Renal cortical epithelial cell (primary cell): ENCODE results near the gene KTI12. TPM values are rescaled to one million over a fixed set of nuclear protein-coding genes. Genes with fewer than 3 reads are reported as not detected.
A peak's percentile ranks its signal among the peaks of the same experiment; 100 is the strongest.
"Not testable (repeated sequence)": the region's sequence is repeated elsewhere in the genome, so short reads cannot be mapped to it uniquely, and the experiment has no call there.

ENCODE experiments used
- DNase-seq: peaks from one replicate; pipeline ENCODE4 v3.0.0-alpha.2; 2011; ENCODE audit warnings: low read depth
- total RNA-seq: library from RNA; depleted of rRNA; stranded (reverse); fragments of >200 nt; gene quantifications from 2 replicates; pipeline ENCODE4 v1.2.3, GENCODE V29; 2014

KTI12 gene
- total RNA-seq, 1 donor from 2014 or later, result 15.4 TPM

DNA sequence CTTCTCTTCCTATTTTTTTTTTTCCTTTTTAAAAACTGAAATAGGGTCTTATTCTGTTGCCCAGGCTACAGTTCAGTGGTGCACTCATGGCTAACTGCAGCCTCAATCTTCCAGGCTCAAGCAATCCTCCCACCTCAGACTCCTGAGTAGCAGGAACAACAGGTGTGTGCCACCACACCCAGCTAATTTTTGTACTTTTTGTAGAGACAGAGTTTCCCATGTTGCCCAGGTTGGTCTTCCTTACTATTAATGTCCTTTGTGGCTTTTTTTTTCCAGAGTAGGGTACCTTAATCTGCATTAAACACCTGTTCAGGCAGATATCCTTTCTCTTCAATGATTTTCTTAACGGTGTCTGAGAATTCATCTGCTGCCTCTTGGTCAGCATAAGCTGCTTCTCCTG, 4.3 kb upstream of the KTI12 start:
- DNase-seq, result no peak

DNA sequence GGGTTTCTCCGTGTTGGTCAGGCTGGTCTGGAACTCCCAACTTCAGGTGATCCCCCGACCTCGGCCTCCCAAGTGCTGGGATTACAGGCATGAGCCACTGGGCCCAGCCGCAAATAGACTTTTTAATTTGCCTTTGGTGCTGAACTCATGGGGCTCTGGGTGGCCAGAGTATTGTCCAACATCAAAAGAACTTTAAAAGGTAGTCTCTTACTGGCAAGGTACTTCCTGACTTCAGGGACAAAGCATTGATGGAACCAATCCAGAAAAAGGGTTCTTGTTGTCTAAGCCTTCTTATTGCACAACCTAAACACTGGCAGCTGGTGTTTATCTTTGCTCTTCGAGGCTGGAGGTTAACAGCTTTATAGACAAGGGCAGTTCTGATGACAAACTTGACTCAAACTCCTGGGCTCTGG, 3.8 kb upstream of the KTI12 start:
- peak; percentile 61 for DNase-seq

DNA sequence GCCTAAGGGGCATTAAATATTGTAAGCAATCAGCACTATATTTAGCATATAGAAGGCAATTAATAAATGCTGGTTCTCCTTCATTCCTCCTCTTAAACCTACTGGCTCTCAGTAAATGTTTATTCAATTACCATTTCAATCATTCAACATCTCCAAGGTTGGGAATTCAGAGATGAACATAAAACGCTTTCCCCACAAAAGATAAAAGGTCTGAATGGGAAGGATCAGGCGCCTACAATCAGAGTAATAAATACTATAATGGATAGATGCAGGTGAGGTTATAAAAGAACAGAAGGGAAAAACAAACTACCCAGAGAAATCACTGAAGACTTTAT, 407 bp upstream of the KTI12 start:
- DNase-seq, result no peak

DNA sequence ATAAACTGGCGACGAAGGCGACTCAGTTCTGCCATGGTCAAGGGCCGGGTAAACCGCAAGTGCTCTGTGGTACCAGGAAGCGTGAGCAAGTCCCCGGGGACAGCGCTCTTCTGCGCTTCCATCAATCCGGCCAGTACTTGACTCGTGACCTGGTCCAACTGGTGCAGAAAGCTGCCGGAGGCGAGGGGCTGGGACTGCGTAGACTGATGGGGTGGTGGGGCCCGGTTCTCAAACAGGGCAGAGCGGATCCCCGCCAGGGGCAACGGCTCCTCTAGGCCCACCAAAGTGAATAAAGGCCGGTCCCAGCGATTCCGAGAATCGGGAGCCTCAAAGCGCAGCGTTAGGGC, 852 bp downstream of the KTI12 start:
- DNase-seq, result peak; percentile 32

DNA sequence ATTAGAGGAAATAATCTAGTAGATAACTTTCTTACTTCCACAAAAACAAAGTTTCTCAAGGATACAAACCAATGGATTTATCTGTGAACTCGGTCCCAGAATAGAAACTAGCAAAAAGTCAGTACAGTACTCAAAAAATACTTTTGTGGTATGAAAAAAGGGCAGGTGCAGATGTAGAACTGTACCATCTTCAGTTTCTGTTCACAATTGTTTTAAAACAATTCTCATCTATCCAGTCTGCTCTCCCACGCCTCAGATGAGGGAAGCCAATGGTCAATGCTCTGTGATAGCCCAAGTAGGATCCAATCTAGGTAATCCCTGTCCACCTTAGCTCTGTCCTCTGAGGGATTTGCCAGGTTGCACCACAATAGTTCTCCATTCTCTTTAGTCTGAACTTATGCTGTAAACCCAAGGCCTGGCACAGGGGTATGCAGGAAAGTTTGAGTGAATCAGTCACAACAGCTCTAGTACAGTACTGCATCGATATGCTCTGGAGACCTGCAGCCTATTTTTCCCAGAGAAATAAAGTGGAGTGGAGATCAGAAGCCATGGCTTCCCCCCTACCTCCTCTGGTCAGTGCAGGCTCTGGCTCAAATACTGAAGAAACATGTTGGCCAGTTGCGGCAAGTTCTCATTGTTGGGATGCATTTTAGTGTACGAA, 1.4 kb downstream of the KTI12 start:
- no peak for DNase-seq

DNA sequence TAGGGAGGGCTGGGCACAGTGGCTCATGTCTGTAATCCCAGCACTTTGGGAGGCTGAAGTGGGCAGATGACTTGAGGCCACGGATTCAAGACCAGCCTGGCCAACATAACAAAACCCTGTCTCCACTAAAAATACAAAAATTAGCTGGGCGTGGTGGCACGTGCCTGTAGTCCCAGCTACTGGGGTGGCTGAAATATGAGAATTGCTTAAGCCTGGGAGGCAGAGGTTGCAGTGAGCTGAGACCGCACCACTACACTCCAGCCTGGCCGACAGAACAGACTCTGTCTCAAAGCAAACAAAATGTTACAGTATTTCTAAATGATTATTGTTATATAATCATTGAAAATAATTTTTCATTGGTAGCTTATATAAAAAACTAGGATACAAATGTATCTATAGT, 4.8 kb downstream of the KTI12 start:
- not testable (repeated sequence) for DNase-seq

DNA sequence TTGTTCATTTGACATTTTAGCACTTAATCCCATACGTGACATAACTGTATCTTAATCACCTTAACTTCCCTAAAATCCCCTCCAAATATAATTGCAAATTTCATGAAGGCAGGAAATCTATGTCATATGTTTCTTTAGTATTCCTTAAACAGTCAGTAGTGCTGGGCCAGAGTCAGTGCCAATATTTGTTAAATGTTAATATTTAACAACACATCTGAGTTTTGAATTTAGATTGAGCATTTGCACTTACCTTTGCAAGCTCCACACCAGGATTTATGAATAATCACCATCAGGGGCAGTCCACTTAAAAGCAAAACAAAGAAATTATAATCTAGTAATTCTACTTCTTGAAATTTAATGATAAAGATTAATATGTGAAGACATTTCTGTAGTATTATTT, 5.3 kb downstream of the KTI12 start:
- DNase-seq, result peak; percentile 6

DNA sequence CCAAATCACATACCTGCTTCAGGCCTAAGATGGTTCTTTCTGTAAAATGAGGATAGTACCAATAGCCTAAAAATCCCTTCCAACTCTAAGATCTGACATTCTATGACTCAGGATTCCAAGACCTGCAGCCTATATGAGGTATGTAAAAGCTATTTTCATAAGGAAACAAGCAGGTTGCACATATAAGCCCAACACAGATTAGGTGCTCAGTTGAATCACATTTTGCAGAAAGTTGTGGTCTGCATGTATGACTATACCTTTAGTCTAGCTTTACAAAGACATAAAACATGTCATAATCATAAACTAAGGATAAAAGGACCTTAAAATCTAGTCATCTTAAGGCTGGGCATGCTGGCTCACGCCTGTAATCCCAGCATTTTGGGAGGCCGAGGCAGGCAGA, 7.3 kb downstream of the KTI12 start:
- no peak for DNase-seq

DNA sequence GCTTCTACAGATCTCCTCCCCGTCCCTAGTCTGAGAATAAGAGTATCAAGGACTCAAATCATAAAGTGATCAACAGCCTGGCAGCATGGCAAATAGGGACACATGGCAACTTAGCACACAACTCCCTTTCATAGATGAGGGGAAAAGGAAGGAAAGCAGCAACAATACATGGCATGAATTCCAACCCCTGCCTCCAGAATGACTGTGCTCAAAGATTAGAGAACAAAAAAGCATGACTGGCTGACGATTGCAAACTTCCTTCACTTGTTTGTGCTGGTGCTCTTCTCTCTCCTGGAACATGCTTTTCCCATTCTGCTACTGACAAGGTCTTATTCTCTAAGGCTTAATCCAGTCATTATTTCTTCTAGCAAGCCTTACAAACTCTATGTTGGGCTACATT, 11.5 kb downstream of the KTI12 start:
- DNase-seq, result no peak

DNA sequence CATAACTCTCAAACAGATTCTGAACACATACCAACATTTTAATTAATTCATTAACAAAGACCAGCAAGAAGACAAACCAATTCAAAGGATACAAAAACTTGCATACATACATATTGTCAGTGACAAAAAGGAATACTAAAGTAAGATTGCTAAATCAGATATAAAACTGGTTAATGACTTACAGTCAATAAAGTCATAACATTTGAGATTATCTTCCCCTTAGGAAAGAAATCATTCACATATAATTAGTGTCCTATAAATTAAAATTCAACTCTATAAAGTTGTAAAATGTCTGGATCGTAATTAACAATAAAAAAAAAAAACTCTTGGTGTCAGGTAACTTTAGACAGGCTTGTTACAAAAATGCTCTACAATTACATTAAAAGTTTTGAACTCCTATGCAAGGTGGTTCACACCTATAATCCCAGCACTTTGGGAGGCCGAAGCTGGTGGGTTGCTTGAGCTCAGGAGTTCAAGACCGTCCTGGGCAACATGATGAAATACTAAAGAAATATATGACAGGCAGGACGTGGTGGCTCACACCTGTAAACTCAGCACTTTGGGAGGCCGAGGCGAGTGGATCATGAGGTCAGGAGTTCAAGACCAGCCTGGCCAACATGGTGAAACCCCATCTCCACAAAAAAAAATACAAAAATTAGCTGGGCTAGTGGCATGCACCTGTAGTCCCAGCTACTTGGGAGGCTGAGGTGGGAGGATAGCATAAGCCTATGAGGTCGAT, 25.4 kb downstream of the KTI12 start:
- DNase-seq, result no peak

DNA sequence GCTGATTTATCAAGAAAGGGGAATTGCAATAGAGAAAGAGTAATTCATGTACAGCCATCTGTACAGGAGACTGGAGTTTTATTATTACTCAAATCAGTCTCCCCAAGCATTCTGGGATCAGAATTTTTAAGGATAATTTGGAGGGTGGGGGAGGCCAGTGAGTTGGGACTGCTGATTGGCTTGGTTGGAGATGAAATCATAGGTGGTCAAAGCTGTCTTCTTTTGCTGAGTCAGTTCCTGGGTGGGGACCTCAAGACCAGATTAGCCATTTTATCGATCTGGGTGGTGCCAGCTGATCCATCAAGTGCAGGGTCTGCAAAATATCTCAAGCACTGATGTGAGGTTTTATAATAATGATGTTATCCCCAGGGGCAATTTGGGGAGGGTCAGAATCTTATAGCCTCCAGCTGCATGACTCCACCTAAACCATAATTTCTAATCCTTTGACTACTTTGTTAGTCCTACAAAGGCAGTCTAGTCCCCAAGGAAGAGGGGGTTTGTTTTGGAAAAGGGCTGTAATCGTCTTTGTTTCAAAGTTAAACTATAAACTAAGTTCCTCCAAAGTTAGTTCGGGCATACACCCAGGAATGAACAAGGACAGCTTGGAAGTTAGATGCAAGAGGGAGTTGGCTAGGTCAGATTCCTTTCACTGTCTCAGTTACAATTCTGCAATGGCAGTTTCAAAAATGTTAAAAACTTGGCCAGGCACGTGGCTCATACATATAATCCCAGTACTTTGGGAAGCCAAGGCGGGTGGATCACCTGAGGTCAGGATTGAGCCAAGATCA, 26.2 kb downstream of the KTI12 start:
- peak; percentile 29 for DNase-seq

DNA sequence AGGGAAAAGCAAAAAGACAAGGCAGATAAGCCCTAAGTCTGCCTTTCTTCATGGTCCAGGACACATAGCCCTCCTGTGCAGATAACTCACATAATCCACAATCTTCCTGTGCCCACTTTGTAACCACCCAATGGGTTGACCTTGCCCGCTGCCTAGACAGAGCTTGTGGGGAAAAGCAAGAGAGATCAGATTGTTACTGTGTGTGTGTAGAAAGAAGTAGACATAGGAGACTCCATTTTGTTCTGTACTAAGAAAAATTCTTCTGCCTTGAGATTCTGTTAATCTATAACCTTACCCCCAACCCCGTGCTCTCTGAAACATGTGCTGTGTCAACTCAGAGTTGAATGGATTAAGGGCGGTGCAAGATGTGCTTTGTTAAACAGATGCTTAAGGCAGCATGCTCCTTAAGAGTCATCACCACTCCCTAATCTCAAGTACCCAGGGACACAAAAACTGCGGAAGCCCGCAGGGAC, 27.5 kb downstream of the KTI12 start:
- DNase-seq, result peak; percentile 76

DNA sequence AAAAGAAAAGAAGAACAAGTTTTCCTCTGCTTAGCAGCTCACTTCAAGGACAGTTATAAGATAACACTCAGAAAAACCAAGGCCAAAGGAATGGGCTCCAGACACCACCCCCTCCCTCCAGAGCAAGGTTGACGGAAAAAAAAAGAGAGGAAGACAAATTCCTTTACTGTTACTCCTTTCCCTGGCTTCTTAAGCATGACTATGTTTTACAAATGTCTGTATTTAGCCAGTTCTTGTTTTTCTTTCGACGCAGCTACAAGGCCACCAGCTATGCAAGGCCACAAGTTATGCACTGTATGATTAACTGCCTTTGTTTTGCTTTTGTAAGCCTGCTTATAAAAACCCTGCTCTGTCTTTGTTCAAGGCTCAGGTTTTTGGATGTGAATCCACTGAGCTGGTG, 28.1 kb downstream of the KTI12 start:
- peak; percentile 90 for DNase-seq

DNA sequence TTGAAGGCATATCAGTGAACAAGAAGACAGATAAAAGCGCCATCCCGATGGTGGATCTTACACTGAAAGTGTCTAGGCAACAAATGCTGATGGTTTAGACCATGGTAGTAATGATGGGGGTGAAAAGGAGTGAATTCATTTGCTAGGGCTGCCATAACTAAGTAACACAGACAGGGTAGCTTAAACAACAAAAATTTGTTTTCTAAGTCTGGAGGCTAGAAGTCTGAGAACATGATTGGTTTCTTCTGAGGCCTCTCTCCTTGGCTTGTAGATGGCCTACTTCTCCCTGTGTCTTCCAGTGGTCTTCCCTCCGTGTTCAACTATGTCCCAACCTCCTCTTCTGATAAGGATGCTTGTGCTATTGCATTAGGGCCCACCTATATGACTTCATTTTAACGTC, 29.7 kb downstream of the KTI12 start:
- DNase-seq, result no peak

DNA sequence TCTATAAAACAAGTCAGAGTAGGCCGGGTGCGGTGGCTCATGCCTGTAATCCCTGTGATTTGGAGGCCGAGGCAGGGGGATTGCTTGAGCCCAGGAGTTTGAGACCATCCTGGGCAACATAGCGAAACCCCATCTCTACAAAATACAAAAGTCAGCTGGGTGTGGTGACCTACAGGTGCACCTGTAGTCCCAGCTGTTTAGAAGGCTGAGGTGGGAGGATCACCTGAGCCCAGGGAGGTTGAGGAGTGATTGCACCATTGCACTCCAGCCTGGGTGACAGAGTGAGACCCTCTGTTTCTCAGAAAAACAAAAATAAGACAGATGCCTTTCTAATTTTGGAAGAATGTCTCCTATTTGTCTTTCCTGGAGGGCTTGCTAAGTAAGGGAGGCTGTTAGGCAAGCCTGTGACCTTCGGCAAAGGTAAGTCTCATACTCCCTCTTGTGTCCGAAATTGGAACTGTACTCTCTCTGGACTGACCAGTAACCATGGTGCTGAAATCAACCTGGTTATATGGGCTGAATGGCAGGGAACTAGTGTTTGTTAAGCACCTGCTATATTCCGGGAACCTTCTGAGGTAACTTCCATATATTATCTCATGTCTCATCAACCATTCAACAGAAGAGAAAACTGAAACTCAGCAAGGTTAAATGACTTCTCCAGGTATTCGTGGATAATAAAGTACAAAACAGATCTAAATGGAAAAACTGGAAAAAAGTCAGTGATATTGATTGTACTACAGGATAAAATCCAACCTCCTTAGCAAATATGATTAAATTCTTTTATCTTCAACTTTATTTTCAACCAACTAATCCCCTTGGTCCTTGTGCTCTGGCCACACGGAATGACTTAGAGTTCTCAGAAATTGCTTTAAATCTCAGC, 31.3 kb downstream of the KTI12 start:
- peak; percentile 91 for DNase-seq

DNA sequence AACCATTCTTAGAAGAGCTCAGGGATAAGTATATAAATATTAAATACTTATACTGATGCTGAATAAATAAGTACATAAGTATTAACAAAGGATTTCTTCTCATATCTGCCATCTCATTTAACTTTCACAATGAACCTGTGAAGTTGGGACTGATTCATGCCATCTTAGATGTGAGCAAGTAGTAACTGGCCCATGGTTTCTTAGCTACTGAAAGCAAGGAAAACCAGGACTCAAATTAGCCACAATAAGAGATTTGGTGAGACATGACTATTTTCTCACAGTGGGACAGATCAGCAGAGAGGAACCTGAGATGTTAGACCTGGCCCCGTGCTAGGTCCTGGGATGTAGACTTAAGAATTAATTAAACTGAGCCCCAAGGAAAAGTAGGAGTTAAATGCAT, 34.9 kb downstream of the KTI12 start:
- DNase-seq, result no peak

DNA sequence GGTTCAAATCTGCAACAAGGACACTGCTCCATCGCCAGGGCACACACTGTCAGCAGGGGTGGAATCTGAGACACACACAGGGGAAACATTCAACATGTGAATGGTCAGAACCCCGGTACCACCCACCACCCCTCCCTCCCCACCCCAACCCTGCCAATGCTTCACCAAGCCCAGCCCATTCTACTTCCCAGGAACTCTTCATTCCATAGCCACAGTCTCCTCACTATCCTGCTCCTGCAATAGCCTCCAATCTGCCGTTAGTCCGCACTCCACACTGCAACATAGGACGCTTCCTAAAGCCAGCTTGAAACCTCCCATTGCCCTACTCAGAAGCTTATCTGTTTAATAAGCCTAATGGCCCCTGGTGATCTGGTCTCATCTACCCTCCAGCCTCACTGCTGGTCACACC, 35.6 kb downstream of the KTI12 start:
- DNase-seq, result no peak

DNA sequence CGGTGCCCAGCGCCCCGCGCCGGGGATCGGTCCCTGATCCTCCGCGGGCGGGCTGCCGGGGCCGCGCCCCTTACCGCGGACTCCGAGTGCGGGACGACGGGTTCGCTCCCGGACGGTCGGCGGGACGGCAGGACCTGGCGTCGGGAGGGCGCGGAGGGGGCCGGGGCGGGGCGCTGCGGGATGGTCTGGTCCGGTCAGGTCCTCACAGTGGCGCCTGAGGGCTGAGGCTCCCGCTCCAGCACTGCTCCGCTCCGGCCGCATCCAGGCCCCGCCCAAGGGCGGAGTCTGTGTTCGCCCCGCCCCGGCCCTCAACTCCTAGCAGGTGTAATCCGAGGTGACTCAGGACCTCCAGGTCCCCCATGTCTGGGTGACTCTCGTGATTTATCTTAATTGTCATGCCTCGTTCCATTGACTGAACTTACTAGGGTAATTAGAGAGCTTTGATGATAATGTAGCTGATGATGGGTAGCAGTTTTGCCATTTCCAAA, 43.1 kb downstream of the KTI12 start, which contains the start of gene RAB3B:
TSS of gene RAB3B (minus strand) at position 223 of the 488 bp plus-strand sequence. CDS start 13,583 bp downstream, outside the sequence.
- peak; percentile 50 for DNase-seq

DNA sequence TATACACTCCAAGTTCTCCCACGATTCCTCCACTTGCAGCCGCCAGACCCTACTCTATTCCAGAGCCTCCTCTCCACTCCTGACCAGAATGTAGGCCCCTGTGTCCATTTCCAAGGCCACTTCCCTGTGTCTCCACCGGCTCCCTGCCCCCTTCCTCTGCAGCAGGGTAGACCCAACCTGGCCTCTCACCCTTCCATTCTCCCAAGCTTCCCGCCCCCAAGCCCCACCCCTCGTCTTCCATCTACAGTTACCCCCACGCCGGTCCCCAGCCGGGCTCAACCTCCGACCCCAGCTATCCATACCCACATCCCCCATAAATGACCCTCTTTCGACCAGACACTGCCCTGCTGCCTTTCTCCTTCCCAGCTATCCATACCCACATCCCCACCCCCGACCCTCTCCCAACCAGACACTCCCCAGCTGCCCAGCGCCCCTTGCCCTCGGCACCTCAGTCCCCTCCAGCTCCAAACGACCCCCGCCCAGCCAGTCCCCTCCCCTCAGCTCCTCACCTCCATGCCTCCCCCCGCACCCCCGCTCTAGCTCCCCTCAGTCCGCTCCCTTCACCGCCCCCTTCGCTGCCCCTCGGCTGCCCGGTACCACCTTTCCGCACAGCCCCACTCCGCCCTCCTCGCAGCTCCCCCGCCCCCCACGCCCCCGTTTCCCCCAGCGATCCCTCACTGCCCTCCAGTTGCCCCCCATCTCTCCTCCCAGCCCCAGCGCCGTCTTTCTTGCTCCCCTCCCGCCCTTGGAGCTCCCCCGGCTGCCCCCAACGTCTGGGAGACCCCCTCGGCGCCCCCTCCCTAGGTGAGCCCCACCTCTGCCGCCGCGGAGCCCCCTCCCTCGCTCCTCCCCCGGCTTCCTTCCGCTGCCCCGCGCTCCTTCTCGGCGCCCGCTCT, 43.8 kb downstream of the KTI12 start:
- DNase-seq, result no peak

DNA sequence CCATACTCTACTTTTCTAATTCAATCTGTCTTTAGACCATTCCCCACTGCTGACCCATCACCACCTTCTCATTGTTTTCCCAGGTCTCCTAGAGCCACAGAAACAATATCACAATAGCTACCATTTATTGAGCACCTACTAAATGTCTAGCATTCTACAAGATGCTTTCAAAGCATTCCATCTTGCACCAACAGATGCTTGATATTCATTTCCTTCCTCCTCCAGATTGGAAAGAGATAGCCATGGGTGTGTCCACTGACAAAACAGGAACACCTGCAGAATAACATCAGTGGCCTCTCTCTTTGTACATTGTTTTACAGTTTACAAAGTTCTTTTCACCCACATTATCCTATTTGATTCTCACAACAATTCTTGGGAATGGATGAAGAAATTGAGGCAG, 45.4 kb downstream of the KTI12 start:
- no peak for DNase-seq

DNA sequence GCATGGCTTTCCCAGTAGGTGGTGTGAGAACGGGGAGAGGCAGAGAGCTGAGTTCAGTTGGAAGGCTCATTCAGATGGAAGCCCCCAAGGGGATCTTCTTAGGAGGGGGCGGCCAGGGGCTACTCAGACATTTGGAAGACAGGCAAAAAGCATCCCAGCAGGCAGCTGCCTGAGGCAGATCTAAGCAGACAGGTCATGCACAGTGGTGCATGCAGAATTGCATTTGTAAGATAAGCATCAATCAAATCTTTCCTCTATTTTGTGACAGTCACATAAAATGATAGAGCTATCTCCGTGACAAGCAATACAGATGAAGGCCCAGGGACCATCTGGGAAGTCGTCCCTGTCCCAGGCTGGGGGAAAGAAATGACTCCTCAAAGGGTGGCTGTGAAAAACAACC, 46.9 kb downstream of the KTI12 start:
- DNase-seq, result no peak
